HG02763 (cell line): Measurements from ENCODE around the gene PATJ.

ENCODE experiments used
- ATAC-seq: cut with Tn5 transposase; IDR thresholded peaks from one replicate; pipeline ENCODE4 v1.9.1; 2021; ENCODE audit warnings: mild to moderate bottlenecking, moderate library complexity; ENCODE audit not compliant: unreplicated experiment

Gene PATJ

GRCh38 chr1:62084310-62084890 lies 342.1 kb downstream of the PATJ start:
- no peak for ATAC-seq

- no peak for ATAC-seq
These were observed 346.2 kb downstream of the PATJ start for GRCh38 chr1:62088439-62088838.

- ATAC-seq: no peak
These were observed 347.3 kb downstream of the PATJ start for GRCh38 chr1:62089570-62089969.

- ATAC-seq: no peak
These were observed 347.7 kb downstream of the PATJ start for GRCh38 chr1:62090016-62090415.

- no peak for ATAC-seq
These were observed 349.8 kb downstream of the PATJ start for GRCh38 chr1:62092110-62092509.

- no peak for ATAC-seq
These were observed 351.0 kb downstream of the PATJ start for GRCh38 chr1:62093261-62093660.

DNA sequence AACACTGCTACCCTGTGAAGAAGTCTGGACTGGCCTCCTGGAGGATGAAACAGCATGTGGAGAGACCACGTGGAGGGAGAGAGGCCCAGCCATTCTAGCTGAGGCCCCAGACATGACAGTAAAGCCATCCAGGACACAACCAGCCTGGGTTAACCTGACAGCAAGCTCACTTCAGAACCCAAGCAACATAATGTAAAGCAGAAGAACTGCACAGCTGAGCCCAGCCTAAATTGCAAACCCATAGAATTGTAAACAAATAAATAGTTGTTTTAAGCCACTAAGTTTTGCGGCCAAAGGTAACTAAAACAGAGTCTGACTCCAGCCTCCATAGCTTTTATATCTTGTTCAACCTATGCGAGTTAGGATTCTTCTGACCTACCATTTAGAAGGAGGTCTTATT lies 355.2 kb downstream of the PATJ start:
- no peak for ATAC-seq

DNA sequence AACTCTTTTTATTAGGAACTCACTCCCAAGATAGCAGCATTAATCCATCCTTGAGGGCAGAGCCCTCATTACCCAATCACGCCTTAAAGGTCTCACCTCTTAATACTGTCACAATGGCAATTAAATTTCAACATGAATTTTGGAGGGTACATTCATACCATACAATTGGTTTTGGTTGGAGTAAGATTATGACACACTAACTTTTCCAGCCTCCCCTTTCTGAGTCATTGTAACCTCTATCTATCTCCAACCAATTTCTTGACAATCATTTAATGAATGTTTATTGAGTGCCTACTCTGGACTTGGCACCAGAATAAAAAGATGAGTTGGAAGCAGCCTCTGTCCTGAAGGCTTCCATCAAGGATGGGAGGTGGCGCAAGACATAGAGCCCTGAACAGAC lies 358.2 kb downstream of the PATJ start:
- no peak for ATAC-seq

- no peak for ATAC-seq
These were observed 361.6 kb downstream of the PATJ start for GRCh38 chr1:62103846-62104245.

DNA sequence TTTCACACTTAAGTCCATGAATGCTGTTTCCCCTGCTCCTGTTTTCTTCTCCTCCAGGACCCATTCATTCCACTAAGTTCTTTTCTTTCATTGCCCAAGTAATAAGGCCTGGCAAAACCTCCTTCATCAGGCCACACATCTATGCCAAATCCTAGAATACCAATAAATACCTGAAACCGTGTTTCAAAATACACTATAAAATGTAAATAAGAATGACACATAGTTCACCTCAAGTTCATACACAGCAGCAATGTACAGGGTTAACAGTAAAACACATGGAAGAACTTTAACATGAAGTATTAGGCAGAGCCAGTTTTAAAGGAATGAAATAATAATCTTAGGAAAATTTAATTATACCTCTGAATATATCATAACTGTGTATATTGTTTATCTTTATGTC lies 365.6 kb downstream of the PATJ start:
- ATAC-seq: no peak

DNA sequence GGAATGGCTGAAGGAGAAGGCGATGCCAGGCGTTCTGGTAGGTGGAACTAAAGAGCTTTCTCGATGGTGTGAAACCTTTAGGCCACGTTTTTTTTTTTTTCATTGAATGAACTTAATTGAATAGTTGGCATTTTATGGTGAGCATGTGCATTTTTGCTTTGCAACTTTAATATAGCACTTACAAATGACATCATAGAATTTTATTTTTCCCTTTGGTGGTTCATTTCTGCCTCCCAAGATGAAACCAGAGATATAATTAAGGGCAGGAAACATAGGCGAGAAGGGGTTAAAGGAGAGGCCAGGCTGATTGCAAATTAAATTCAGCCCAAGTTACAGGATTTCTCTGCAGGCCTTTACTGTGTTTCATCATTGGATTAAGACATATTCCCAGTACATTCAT lies 366.8 kb downstream of the PATJ start:
- no peak for ATAC-seq

GRCh38 chr1:62110198-62110817 lies 368.0 kb downstream of the PATJ start:
- no peak for ATAC-seq

DNA sequence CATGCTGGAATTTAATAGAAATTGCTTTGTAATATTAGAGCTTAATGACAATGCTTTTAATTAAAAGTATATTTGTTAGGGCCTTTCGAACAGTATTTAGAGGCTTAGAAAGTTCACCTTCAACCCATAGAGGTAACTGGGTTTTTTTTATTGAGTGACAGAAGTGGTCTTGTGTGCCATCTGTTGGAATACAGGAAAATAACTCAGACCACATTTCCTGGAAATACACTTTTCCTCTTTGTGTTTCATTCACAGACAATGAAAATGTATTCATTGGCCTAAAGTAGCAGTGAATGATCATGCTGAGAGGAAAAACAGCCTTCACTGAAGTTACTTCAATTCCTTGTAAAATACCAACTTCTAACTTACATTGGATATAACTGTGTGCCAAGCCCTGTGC lies 368.8 kb downstream of the PATJ start:
- no peak for ATAC-seq

- no peak for ATAC-seq
These were observed 371.2 kb downstream of the PATJ start for GRCh38 chr1:62113507-62113906.

DNA sequence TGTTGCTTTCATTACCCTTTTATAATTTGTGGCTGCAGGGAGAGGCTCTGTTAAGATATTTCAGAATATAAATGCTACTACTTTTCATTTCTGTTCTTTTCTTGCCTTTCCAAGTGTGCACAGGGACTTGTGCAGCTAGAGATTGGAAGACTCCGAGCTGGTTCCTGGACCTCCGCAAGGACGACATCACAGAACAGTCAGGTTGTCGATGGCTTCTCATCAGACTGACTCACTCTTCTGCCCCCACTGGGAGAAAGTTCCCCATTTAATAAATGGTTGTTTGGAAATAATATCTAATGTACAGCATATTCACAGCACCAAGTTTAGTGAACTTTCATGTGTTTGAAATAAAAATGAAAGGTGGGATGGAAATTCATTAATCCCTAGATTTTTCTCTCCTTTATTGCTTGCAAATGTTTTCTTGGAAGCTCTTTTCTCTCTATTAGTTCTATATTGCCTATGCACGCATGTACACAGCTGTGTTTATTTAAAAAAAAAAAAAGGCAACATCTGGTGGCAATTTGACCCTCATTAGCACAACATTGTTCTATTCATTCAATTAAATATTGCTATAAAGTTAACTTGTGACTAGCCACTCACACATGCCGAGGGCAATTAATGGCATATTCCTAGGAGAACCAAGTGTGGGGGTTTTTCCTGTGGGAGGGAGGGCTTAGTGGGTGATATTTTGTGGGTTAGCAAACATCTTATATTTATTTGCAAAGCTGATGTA lies 374.9 kb downstream of the PATJ start:
- no peak for ATAC-seq

GRCh38 chr1:62126579-62127290 lies 384.5 kb downstream of the PATJ start:
- no peak for ATAC-seq

DNA sequence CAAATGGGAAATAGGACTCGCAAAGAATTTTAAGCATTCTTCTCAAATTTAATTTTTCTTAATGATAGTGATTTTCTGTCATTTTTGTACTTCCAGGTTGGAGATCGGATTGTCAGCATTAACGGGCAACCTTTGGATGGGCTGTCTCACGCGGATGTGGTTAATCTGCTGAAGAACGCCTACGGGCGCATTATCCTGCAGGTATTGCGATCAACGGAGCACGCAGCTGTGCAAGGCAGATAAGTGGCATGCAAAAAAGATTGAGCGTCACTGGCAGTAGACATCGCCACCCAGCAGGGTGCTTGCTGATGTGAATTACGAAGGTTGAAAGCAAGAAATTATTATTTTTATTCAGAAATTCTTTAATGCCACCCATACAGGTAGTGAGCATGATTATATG lies 386.5 kb downstream of the PATJ start:
- ATAC-seq: no peak

DNA sequence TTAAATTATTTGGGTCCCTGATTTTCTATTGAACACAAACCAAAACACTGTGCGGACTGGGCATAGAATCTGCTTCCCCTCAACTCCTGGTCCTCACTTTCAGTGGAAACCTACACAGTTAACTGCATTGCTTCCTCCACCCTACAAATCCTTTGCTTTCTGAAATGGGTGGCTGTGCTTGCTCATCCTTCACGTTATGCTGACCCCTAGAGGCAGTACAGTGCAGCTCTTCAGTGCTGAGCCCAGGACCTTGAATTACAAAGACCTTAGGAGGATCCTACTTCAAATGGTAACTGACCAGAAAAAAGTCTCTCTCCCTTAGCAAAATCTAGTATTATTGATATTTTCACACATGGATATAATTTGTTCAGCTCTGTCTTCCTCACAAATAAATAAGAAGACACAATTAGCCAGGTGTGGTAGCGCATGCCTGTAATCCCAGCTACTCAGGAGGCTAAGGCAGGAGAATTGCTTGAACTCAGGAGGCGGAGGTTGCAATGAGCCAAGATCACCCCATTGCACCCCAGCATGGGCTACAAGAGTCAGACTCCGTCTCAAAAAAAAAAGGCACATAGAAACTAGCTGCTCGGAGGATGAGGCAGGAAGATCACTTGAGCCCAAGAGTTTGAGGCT lies 388.9 kb downstream of the PATJ start:
- peak; percentile 86 for ATAC-seq

- ATAC-seq: no peak
These were observed 395.7 kb downstream of the PATJ start for GRCh38 chr1:62138029-62138428.

- ATAC-seq: no peak
These were observed 397.1 kb downstream of the PATJ start for GRCh38 chr1:62139410-62139809.

GRCh38 chr1:62140666-62141065 lies 398.4 kb downstream of the PATJ start:
- ATAC-seq: no peak
